Mucosa of stomach (tissue), 1 donor: ENCODE results near the gene RYR1.

Experiments
- H3K27me3 ChIP-seq: one replicate; pipeline ENCODE4 v1.7.0; 2013; ENCODE audit warnings: mild to moderate bottlenecking, low read length; ENCODE audit not compliant: control insufficient read depth, insufficient read depth
- H3K36me3 ChIP-seq: one replicate; pipeline ENCODE4 v1.7.0; 2013; ENCODE audit warnings: low read length; ENCODE audit not compliant: control insufficient read depth, insufficient read depth
- H3K4me1 ChIP-seq: one replicate; pipeline ENCODE4 v1.7.0; 2013; ENCODE audit warnings: mild to moderate bottlenecking, low read length; ENCODE audit not compliant: control insufficient read depth, insufficient read depth
- H3K4me3 ChIP-seq: one replicate; pipeline ENCODE4 v1.7.0; 2013; ENCODE audit warnings: low read length
- H3K9ac ChIP-seq: one replicate; pipeline ENCODE4 v1.7.0; 2013; ENCODE audit warnings: mild to moderate bottlenecking, low read length, moderate library complexity
- H3K9me3 ChIP-seq: one replicate; pipeline ENCODE4 v1.7.0; 2013; ENCODE audit warnings: mild to moderate bottlenecking, low read length, moderate library complexity; ENCODE audit not compliant: control insufficient read depth
- donor health status: Pancreatic carcinoma.

Gene RYR1

GRCh38 chr19:38389957-38390924, 43.2 kb upstream of the RYR1 start:
- no peaks in the 10 kb centered on the region for H3K36me3 ChIP-seq
- no peaks in the 10 kb centered on the region for H3K9me3 ChIP-seq
- H3K27me3 ChIP-seq: peaks cover 45% of the 10 kb centered on the region
- H3K4me1 ChIP-seq: peaks cover 41% of the 10 kb centered on the region
- H3K9ac ChIP-seq: no peak overlapping the region
- no peak overlapping the region for H3K4me3 ChIP-seq

- H3K36me3 ChIP-seq: no peaks in the 10 kb centered on the region
- H3K27me3 ChIP-seq: peaks cover 51% of the 10 kb centered on the region
- no peak overlapping the region for H3K4me3 ChIP-seq
- H3K9me3 ChIP-seq: no peaks in the 10 kb centered on the region
- peaks cover 35% of the 10 kb centered on the region for H3K4me1 ChIP-seq
- no peak overlapping the region for H3K9ac ChIP-seq
Measured at GRCh38 chr19:38391911-38392464, 41.5 kb upstream of the RYR1 start.

- no peak overlapping the region for H3K4me3 ChIP-seq
- peaks cover 55% of the 10 kb centered on the region for H3K27me3 ChIP-seq
- H3K4me1 ChIP-seq: peaks cover 29% of the 10 kb centered on the region
- H3K9me3 ChIP-seq: no peaks in the 10 kb centered on the region
- H3K36me3 ChIP-seq: no peaks in the 10 kb centered on the region
- H3K9ac ChIP-seq: no peak overlapping the region
Measured at GRCh38 chr19:38392707-38393308, 40.7 kb upstream of the RYR1 start.

GRCh38 chr19:38394488-38394887, 39.0 kb upstream of the RYR1 start:
- Histone ChIP-seq H3K4me3 (no peak overlapping the region), H3K4me1 (peaks cover 17% of the 10 kb centered on the region), H3K9me3 (no peaks in the 10 kb centered on the region), H3K36me3 (no peaks in the 10 kb centered on the region), H3K9ac (no peak overlapping the region), H3K27me3 (peaks cover 47% of the 10 kb centered on the region)

GRCh38 chr19:38395381-38396114, 37.9 kb upstream of the RYR1 start:
- H3K4me1 ChIP-seq: peaks cover 17% of the 10 kb centered on the region
- peak overlapping the region; percentile 22 for H3K9ac ChIP-seq
- H3K36me3 ChIP-seq: no peaks in the 10 kb centered on the region
- peaks cover 42% of the 10 kb centered on the region for H3K27me3 ChIP-seq
- no peaks in the 10 kb centered on the region for H3K9me3 ChIP-seq
- peak overlapping the region; percentile 4 for H3K4me3 ChIP-seq

- H3K9ac ChIP-seq: no peak overlapping the region
- H3K27me3 ChIP-seq: peaks cover 39% of the 10 kb centered on the region
- peaks cover 26% of the 10 kb centered on the region for H3K4me1 ChIP-seq
- no peaks in the 10 kb centered on the region for H3K9me3 ChIP-seq
- no peak overlapping the region for H3K4me3 ChIP-seq
- H3K36me3 ChIP-seq: no peaks in the 10 kb centered on the region
Measured at GRCh38 chr19:38399081-38399480, 34.4 kb upstream of the RYR1 start.

- H3K9ac ChIP-seq: no peak overlapping the region
- peaks cover 35% of the 10 kb centered on the region for H3K27me3 ChIP-seq
- no peaks in the 10 kb centered on the region for H3K36me3 ChIP-seq
- H3K4me3 ChIP-seq: no peak overlapping the region
- peaks cover 25% of the 10 kb centered on the region for H3K4me1 ChIP-seq
- H3K9me3 ChIP-seq: no peaks in the 10 kb centered on the region
Measured at GRCh38 chr19:38399537-38399936, 34.0 kb upstream of the RYR1 start.

GRCh38 chr19:38400361-38400760, 33.1 kb upstream of the RYR1 start:
- H3K36me3 ChIP-seq: no peaks in the 10 kb centered on the region
- peaks cover 27% of the 10 kb centered on the region for H3K27me3 ChIP-seq
- H3K9ac ChIP-seq: no peak overlapping the region
- no peaks in the 10 kb centered on the region for H3K9me3 ChIP-seq
- H3K4me1 ChIP-seq: peaks cover 17% of the 10 kb centered on the region
- H3K4me3 ChIP-seq: no peak overlapping the region

GRCh38 chr19:38401148-38401547, 32.3 kb upstream of the RYR1 start:
- H3K36me3 ChIP-seq: no peaks in the 10 kb centered on the region
- H3K9me3 ChIP-seq: no peaks in the 10 kb centered on the region
- H3K27me3 ChIP-seq: peaks cover 21% of the 10 kb centered on the region
- no peak overlapping the region for H3K9ac ChIP-seq
- H3K4me1 ChIP-seq: peaks cover 17% of the 10 kb centered on the region
- no peak overlapping the region for H3K4me3 ChIP-seq

GRCh38 chr19:38402623-38402966, 30.9 kb upstream of the RYR1 start:
- Histone ChIP-seq H3K36me3 (no peaks in the 10 kb centered on the region), H3K27me3 (peaks cover 6% of the 10 kb centered on the region), H3K4me3 (no peak overlapping the region), H3K9ac (peak overlapping the region; percentile 65), H3K4me1 (peaks cover 17% of the 10 kb centered on the region), H3K9me3 (no peaks in the 10 kb centered on the region)

GRCh38 chr19:38402967-38403674, 30.4 kb upstream of the RYR1 start, which contains the start of gene FAM98C:
Gene FAM98C (plus strand): TSS chr19:38403093. CDS start chr19:38403154, 61 bp downstream.
- no peaks in the 10 kb centered on the region for H3K36me3 ChIP-seq
- peak within 1 kb of the TSS; percentile 82 for H3K4me3 ChIP-seq
- peaks cover 17% of the 10 kb centered on the region for H3K4me1 ChIP-seq
- peaks cover 4% of the 10 kb centered on the region for H3K27me3 ChIP-seq
- H3K9me3 ChIP-seq: no peaks in the 10 kb centered on the region
- H3K9ac ChIP-seq: peak within 1 kb of the TSS; percentile 87
